ENCODE results near the gene WASF2.

WASF2 gene

DNA sequence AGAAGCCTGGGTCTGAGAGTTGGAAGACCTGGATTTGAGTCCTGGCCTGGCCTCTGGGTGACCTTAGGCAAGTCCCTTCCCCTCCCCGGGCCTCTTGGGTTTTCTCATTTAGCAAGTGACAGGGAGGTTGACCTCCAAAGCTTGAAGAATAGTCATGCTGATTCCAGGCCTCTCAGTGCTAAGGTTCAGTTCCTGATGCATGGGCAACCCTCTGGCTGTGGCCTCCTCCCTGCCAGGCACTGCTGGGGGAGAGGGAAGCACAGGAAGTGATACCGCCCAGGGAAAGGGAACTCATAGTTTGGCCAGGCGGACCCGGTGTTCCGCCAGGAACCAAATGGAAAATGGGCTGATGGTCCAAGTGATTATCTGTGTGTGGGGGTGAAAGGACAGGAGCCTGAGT is 23.6 kb upstream of the WASF2 start:
- TF ChIP-seq, protein P1, sequence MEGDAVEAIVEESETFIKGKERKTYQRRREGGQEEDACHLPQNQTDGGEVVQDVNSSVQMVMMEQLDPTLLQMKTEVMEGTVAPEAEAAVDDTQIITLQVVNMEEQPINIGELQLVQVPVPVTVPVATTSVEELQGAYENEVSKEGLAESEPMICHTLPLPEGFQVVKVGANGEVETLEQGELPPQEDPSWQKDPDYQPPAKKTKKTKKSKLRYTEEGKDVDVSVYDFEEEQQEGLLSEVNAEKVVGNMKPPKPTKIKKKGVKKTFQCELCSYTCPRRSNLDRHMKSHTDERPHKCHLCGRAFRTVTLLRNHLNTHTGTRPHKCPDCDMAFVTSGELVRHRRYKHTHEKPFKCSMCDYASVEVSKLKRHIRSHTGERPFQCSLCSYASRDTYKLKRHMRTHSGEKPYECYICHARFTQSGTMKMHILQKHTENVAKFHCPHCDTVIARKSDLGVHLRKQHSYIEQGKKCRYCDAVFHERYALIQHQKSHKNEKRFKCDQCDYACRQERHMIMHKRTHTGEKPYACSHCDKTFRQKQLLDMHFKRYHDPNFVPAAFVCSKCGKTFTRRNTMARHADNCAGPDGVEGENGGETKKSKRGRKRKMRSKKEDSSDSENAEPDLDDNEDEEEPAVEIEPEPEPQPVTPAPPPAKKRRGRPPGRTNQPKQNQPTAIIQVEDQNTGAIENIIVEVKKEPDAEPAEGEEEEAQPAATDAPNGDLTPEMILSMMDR (IDR thresholded peaks at IDR 0.05) = no peak
- Histone ChIP-seq H3K27me3 (no peaks in the 10 kb centered on the region), H3K27ac (no peak overlapping the region), H3K36me3 (no peaks in the 10 kb centered on the region), H3K4me3 (ENCODE audit: low read depth in 1 of 2, low read length in 1 of 2) (no peak overlapping the region), H3K4me1 (ENCODE audit: control insufficient read depth in 1 of 2, insufficient read depth in 1 of 2, low read depth in 1 of 2, low read length in 1 of 2) (no peaks in the 10 kb centered on the region), H3K9me3 (no peaks in the 10 kb centered on the region)

DNA sequence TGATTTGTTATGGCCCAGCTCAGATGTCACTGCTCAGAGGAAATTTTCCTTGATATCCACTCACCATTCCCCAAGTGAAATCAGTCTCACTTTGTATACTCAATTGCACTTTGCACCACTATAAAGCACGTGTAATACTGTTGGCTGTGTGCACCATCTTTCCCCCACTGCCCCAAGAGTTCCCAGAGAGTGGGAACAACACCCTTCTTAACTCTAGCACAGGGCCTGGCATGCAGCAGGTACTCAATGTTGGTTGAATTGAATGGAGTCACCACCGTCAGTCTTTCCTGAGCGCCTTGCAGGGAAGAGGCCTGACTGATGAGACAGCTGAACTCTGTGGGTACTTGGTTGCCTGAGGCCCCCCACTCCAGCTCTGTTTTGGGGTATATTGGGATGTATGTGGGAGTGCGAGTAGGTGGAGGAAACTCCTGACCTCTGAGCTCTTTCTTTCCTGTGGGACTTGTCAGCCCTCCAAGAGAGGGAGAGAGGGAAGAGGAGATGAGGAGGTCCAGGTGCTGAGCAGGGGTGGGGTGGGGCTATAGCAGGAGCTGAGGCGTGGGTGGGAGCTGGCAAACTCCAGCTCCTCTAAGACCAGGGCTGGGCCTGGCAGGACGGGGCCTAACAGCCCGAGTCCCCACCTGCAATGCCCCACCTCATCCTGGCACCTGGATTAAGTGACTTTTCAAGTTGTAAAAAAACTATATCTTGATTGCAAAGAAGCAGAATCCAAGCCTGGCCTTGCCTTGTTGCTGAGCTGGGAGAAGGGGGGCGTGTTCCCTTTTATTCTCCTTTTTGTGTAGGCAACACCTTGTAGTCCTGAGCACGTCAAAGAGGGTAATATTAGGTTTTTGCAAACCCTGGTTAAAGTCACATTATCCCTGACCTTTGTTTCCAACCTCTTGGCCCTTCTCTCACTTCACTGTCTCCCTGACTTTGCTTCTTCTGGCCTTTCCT is 19.4 kb upstream of the WASF2 start:
- H3K27ac ChIP-seq = no peak overlapping the region

GRCh38 chr1:27507960-27508665 is 18.1 kb upstream of the WASF2 start:
- Histone ChIP-seq H3K4me3 (ENCODE audit: low read depth in 1 of 2, low read length in 1 of 2) (no peak overlapping the region), H3K9me3 (no peaks in the 10 kb centered on the region), H3K4me1 (ENCODE audit: control insufficient read depth in 1 of 2, insufficient read depth in 1 of 2, low read depth in 1 of 2, low read length in 1 of 2) (no peaks in the 10 kb centered on the region), H3K27ac (no peak overlapping the region), H3K36me3 (no peaks in the 10 kb centered on the region), H3K27me3 (no peaks in the 10 kb centered on the region)
- TF ChIP-seq, protein P1 (IDR thresholded peaks at IDR 0.05) = no peak

More for the DNA sequence above, 19.4 kb upstream of the WASF2 start:
- TF ChIP-seq, protein P1 (IDR thresholded peaks at IDR 0.05) = no peak
- H3K4me1 ChIP-seq (ENCODE audit: control insufficient read depth in 1 of 2, insufficient read depth in 1 of 2, low read depth in 1 of 2, low read length in 1 of 2) = no peaks in the 10 kb centered on the region
- no peak overlapping the region for H3K4me3 ChIP-seq (ENCODE audit: low read depth in 1 of 2, low read length in 1 of 2)
- no peaks in the 10 kb centered on the region for H3K27me3 ChIP-seq
- no peaks in the 10 kb centered on the region for H3K9me3 ChIP-seq
- no peaks in the 10 kb centered on the region for H3K36me3 ChIP-seq

DNA sequence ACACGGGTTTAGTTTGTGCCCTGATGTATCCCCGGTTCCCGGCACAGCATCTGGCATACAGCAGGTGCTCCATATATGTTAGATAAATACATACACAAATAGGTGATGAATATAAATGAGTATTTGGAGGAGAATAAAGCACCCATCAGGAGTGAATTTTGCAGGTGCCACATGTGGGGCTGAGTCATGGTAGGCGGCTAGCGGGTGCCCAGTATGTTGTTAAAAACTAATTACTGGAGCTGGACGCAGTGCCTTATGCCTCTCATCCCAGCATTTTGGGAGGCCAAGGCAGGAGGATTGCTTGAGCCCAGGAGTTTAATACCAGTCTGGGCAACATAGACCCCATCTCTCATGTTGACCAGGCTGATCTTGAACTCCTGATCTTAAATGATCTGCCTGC is 16.7 kb upstream of the WASF2 start:
- Histone ChIP-seq H3K36me3 (no peaks in the 10 kb centered on the region), H3K4me3 (ENCODE audit: low read depth in 1 of 2, low read length in 1 of 2) (no peak overlapping the region), H3K4me1 (ENCODE audit: control insufficient read depth in 1 of 2, insufficient read depth in 1 of 2, low read depth in 1 of 2, low read length in 1 of 2) (no peaks in the 10 kb centered on the region), H3K27me3 (no peaks in the 10 kb centered on the region), H3K27ac (no peak overlapping the region), H3K9me3 (no peaks in the 10 kb centered on the region)
- TF ChIP-seq, protein P1 (IDR thresholded peaks at IDR 0.05) = no peak

- H3K9me3 ChIP-seq = no peaks in the 10 kb centered on the region
- H3K27me3 ChIP-seq = no peaks in the 10 kb centered on the region
- H3K4me3 ChIP-seq (ENCODE audit: low read depth in 1 of 2, low read length in 1 of 2) = no peak overlapping the region
- TF ChIP-seq, protein P1 (IDR thresholded peaks at IDR 0.05) = no peak
- H3K36me3 ChIP-seq = no peaks in the 10 kb centered on the region
- no peaks in the 10 kb centered on the region for H3K4me1 ChIP-seq (ENCODE audit: control insufficient read depth in 1 of 2, insufficient read depth in 1 of 2, low read depth in 1 of 2, low read length in 1 of 2)
- H3K27ac ChIP-seq = no peak overlapping the region
Observed at GRCh38 chr1:27505420-27505680, 15.4 kb upstream of the WASF2 start.
